ENCODE data around the gene SLC35A4. TPM values are rescaled to one million over a fixed set of nuclear protein-coding genes. Genes with fewer than 3 reads are reported as not detected.
A peak's percentile ranks its signal among the peaks of the same experiment; 100 is the strongest.

The SLC35A4 gene
- total RNA-seq = 99.4 and 106 TPM in 2 replicates
- long read RNA-seq, transcript SLC35A4-201 (3 exons, 3,041 nt) = major isoform, 23 of 27 reads
- long read RNA-seq, partial matches to known transcripts = 0 of 27 reads
- long read RNA-seq, other reads (novel, unspliced or antisense) = 3 of 27 reads

DNA sequence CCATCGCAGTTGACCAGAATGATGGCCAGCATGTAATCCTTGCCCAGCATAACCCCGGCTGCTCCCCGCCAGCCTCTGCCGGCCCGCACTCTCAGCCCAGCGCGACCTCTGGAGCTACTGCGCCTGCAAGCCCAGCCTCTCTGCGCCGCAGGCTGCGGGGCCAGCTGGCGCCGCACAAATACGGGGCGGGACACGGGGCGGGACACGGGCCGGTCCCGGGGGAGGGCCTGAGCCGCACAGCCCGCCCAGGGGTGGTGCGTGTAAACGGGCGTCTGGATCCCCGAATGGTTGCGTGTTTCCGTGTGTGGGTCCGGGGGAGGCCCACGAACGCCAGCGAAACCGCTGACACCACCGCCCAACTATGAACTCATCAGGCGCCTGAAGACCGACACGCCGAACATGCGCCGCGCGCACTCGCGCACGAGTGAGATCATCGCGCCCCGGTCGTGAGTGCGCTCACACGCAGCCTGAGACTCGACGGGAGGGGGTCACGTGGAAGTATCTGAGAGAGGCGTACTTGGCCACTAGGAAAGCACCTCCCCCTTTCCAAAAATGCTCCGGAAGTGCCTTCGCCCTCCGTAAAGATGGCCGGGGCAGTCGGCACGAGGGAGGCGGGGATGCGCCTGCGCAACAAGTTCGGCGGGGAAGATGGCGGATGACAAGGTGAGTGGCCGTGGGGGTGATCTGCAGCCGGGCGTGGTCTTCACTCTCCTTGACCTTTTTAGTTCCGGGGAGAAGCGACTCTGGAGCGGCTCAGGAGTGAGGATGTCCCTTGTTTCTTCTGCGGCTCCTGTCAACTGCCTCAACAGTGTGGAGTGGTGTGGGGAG, at the start of gene SLC35A4, which contains the start of gene APBB3:
SLC35A4 (plus strand) TSS at position 633 of the 828 bp plus-strand sequence. CDS start 2,342 bp downstream, outside the sequence.
APBB3 (minus strand) TSS at position 403 of the 828 bp plus-strand sequence; CDS start at position 50, 353 bp downstream.
- TF ChIP-seq, protein P1, sequence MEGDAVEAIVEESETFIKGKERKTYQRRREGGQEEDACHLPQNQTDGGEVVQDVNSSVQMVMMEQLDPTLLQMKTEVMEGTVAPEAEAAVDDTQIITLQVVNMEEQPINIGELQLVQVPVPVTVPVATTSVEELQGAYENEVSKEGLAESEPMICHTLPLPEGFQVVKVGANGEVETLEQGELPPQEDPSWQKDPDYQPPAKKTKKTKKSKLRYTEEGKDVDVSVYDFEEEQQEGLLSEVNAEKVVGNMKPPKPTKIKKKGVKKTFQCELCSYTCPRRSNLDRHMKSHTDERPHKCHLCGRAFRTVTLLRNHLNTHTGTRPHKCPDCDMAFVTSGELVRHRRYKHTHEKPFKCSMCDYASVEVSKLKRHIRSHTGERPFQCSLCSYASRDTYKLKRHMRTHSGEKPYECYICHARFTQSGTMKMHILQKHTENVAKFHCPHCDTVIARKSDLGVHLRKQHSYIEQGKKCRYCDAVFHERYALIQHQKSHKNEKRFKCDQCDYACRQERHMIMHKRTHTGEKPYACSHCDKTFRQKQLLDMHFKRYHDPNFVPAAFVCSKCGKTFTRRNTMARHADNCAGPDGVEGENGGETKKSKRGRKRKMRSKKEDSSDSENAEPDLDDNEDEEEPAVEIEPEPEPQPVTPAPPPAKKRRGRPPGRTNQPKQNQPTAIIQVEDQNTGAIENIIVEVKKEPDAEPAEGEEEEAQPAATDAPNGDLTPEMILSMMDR (conservative IDR thresholded peaks at IDR 0.05) = no peak
- Mint-ChIP-seq H3K27ac (ENCODE audit: unreplicated experiment) (peak within 1 kb of the TSS; percentile 97), H3K9me3 (no peaks in the 10 kb centered on the region), H3K36me3 (ENCODE audit: low read depth) (peaks cover 3% of the 10 kb centered on the region), H3K4me3 (peak within 1 kb of the TSS; percentile 98), H3K4me1 (peaks cover 33% of the 10 kb centered on the region), H3K27me3 (ENCODE audit: low read depth) (no peaks in the 10 kb centered on the region)
- peak; percentile 83 for DNase-seq (ENCODE audit: low read depth, low spot score)

GRCh38 chr5:140524003-140524402, 40.6 kb upstream of the SLC35A4 start:
- Mint-ChIP-seq H3K4me3 (no peak overlapping the region), H3K27me3 (ENCODE audit: low read depth) (no peaks in the 10 kb centered on the region), H3K9me3 (no peaks in the 10 kb centered on the region), H3K27ac (ENCODE audit: unreplicated experiment) (no peak overlapping the region), H3K36me3 (ENCODE audit: low read depth) (peaks cover 14% of the 10 kb centered on the region), H3K4me1 (no peaks in the 10 kb centered on the region)
- TF ChIP-seq, protein P1 (conservative IDR thresholded peaks at IDR 0.05) = no peak
- DNase-seq (ENCODE audit: low read depth, low spot score) = no peak

DNA sequence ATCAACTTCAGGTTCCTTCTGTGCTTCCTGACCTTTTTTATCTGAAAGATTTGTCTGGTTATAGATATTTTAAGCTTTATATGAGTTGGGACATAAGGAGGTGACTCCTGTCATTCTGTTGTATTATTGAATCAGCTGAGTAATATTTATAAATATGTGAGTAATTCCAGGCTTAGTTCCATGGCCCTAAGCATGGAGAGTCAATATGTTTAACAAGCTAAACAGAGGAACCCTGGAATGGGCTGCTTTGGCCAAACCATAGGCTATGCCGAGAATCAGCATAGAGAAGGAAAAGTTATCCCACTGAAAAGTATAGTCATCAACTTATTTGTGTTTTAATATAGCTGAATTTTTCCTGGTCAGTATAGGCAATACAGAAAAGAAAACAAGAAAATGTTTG, 24.4 kb upstream of the SLC35A4 start:
- Mint-ChIP-seq H3K9me3 (no peaks in the 10 kb centered on the region), H3K27me3 (ENCODE audit: low read depth) (no peaks in the 10 kb centered on the region), H3K4me1 (no peaks in the 10 kb centered on the region), H3K4me3 (no peak overlapping the region), H3K27ac (ENCODE audit: unreplicated experiment) (no peak overlapping the region), H3K36me3 (ENCODE audit: low read depth) (peaks cover 26% of the 10 kb centered on the region)
- DNase-seq (ENCODE audit: low read depth, low spot score) = no peak
- TF ChIP-seq, protein P1 (conservative IDR thresholded peaks at IDR 0.05) = no peak

DNA sequence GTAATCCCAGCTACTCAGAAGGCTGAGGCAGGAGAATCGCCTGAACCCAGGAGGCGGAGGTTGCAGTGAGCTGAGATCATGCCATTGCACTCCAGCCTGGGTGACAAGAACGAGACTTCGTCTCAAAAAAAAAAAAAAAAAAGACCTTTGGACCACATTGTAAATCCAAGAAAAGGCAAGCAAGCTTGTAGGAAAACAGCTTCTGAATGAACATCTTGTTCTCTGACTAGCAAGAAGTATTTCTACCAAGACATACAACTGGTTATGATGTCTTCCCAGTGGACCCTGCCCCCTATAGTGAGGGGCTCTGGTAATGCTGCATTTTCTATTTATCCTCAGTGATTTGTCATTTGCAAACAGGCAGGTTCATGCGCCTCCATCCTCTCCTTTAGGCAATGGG, 21.7 kb upstream of the SLC35A4 start:
- no peak overlapping the region for H3K27ac Mint-ChIP-seq (ENCODE audit: unreplicated experiment)
- H3K4me1 Mint-ChIP-seq = peaks cover 19% of the 10 kb centered on the region
- no peak for DNase-seq (ENCODE audit: low read depth, low spot score)
- no peak overlapping the region for H3K4me3 Mint-ChIP-seq
- peaks cover 2% of the 10 kb centered on the region for H3K27me3 Mint-ChIP-seq (ENCODE audit: low read depth)
- no peaks in the 10 kb centered on the region for H3K9me3 Mint-ChIP-seq
- H3K36me3 Mint-ChIP-seq (ENCODE audit: low read depth) = peaks cover 24% of the 10 kb centered on the region
- TF ChIP-seq, protein P1 (conservative IDR thresholded peaks at IDR 0.05) = no peak

GRCh38 chr5:140544986-140545385, 19.6 kb upstream of the SLC35A4 start:
- Mint-ChIP-seq H3K27ac (ENCODE audit: unreplicated experiment) (no peak overlapping the region), H3K36me3 (ENCODE audit: low read depth) (peaks cover 19% of the 10 kb centered on the region), H3K4me3 (no peak overlapping the region), H3K27me3 (ENCODE audit: low read depth) (peaks cover 2% of the 10 kb centered on the region), H3K4me1 (peaks cover 31% of the 10 kb centered on the region), H3K9me3 (no peaks in the 10 kb centered on the region)
- no peak for DNase-seq (ENCODE audit: low read depth, low spot score)
- TF ChIP-seq, protein P1 (conservative IDR thresholded peaks at IDR 0.05) = no peak

Data from neural crest cell (in vitro differentiated cells).